ENCODE data around the gene ZMIZ2.
A peak's percentile ranks its signal among the peaks of the same experiment; 100 is the strongest.

ZMIZ2 gene

DNA sequence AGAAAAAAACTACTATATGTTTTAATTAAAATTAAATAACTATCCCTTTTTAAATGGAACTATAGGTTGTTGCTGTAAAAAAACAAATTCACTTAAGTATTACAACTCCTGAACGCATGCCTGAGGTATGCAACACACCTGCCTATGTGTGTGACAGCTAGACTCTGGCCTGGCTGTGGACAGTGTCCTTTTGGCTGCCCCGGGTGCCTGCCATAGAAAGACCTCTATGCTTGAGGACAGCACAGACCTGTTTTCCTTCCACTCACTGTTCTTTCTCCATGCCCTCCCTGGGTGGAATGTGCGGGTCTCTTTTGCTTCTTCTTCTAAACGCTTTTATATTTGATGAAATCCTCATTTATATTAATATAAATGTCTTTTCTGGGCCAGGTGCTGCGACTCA lies 41.3 kb downstream of the ZMIZ2 start:
- H3K9ac ChIP-seq (ENCODE audit: low read depth in 1 of 2, low read length in 2 of 2) = no peak overlapping the region
- no peaks in the 10 kb centered on the region for H3K36me3 ChIP-seq (ENCODE audit: control insufficient read depth in 2 of 2, insufficient read depth in 2 of 2, low read length in 2 of 2)
- no peak overlapping the region for H3K4me3 ChIP-seq (ENCODE audit: low read length in 2 of 2)
- no peaks in the 10 kb centered on the region for H3K9me3 ChIP-seq (ENCODE audit: control insufficient read depth in 2 of 2, low read length in 2 of 2)
- no peak overlapping the region for H3K27ac ChIP-seq (ENCODE audit: low read depth in 2 of 2, low read length in 2 of 2)
- H3K27me3 ChIP-seq (ENCODE audit: control insufficient read depth in 2 of 2, insufficient read depth in 2 of 2, low read length in 2 of 2) = no peaks in the 10 kb centered on the region
- no peaks in the 10 kb centered on the region for H3K4me1 ChIP-seq (ENCODE audit: control insufficient read depth in 2 of 2, insufficient read depth in 2 of 2, low read length in 2 of 2)

GRCh38 chr7:44791278-44792219 lies 42.9 kb downstream of the ZMIZ2 start:
- Histone ChIP-seq H3K9ac (ENCODE audit: low read depth in 1 of 2, low read length in 2 of 2) (no peak overlapping the region), H3K4me3 (ENCODE audit: low read length in 2 of 2) (no peak overlapping the region), H3K27ac (ENCODE audit: low read depth in 2 of 2, low read length in 2 of 2) (peak overlapping the region in 1 of 2 donors; percentile 37), H3K4me1 (ENCODE audit: control insufficient read depth in 2 of 2, insufficient read depth in 2 of 2, low read length in 2 of 2) (peaks cover 0 to 4% of the 10 kb centered on the region in 2 donors), H3K27me3 (ENCODE audit: control insufficient read depth in 2 of 2, insufficient read depth in 2 of 2, low read length in 2 of 2) (no peaks in the 10 kb centered on the region), H3K36me3 (ENCODE audit: control insufficient read depth in 2 of 2, insufficient read depth in 2 of 2, low read length in 2 of 2) (no peaks in the 10 kb centered on the region), H3K9me3 (ENCODE audit: control insufficient read depth in 2 of 2, low read length in 2 of 2) (no peaks in the 10 kb centered on the region)

GRCh38 chr7:44793919-44794318 lies 45.3 kb downstream of the ZMIZ2 start:
- no peaks in the 10 kb centered on the region for H3K9me3 ChIP-seq (ENCODE audit: control insufficient read depth in 2 of 2, low read length in 2 of 2)
- no peaks in the 10 kb centered on the region for H3K27me3 ChIP-seq (ENCODE audit: control insufficient read depth in 2 of 2, insufficient read depth in 2 of 2, low read length in 2 of 2)
- peaks cover 0 to 4% of the 10 kb centered on the region in 2 donors for H3K36me3 ChIP-seq (ENCODE audit: control insufficient read depth in 2 of 2, insufficient read depth in 2 of 2, low read length in 2 of 2)
- H3K4me1 ChIP-seq (ENCODE audit: control insufficient read depth in 2 of 2, insufficient read depth in 2 of 2, low read length in 2 of 2) = peaks cover 10 to 15% of the 10 kb centered on the region in 2 donors
- H3K9ac ChIP-seq (ENCODE audit: low read depth in 1 of 2, low read length in 2 of 2) = no peak overlapping the region
- no peak overlapping the region for H3K4me3 ChIP-seq (ENCODE audit: low read length in 2 of 2)
- no peak overlapping the region for H3K27ac ChIP-seq (ENCODE audit: low read depth in 2 of 2, low read length in 2 of 2)

DNA sequence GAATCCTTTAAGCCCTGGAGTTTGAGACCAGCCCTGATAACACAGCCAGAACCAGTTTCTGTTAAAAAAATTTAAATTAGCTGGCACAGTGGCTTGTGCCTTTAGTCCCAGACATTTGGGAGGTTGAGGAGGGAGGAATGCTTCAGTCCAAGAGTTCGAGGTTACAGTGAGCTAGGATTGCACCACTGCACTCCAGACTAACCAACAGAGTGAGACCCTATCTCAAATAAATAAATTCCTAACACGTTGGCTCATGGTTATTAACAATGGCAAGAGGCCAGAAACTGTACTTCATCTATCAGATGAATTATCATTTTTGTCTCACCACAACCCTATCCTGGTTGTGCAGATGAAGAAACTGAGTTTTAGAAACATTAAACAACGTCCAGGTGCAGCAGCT lies 45.7 kb downstream of the ZMIZ2 start:
- H3K27ac ChIP-seq (ENCODE audit: low read depth in 2 of 2, low read length in 2 of 2) = no peak overlapping the region

DNA sequence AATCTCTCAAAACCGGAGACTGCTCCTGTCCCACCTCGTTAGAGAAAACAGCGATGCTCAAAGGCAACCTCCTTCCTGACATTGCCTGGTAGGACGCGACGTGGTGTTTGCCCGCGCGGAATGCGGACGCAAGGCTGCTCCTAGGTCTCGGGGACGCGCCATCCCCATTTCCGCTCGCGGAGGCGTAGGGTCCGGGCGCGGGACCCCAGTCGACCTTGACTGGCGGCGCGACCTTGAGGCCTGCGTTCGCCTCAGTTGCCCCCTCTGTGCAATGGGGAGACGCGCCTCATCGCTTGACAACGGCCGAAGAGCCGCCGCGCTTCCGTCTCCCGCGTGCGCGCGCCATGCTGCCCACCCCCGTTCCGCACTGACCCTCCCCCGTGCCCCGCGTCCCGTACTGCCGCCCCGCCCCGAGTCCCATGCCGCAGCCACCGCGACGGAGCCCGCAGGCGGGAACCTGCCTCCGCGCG lies 47.4 kb downstream of the ZMIZ2 start:
- H3K27ac ChIP-seq (ENCODE audit: low read depth in 2 of 2, low read length in 2 of 2) = peak overlapping the region; percentile 98
- H3K4me1 ChIP-seq (ENCODE audit: control insufficient read depth in 2 of 2, insufficient read depth in 2 of 2, low read length in 2 of 2) = peaks cover 12 to 17% of the 10 kb centered on the region in 2 donors

More for the DNA sequence above, 45.7 kb downstream of the ZMIZ2 start:
- Histone ChIP-seq H3K36me3 (ENCODE audit: control insufficient read depth in 2 of 2, insufficient read depth in 2 of 2, low read length in 2 of 2) (peaks cover under 1 to 8% of the 10 kb centered on the region in 2 donors), H3K9me3 (ENCODE audit: control insufficient read depth in 2 of 2, low read length in 2 of 2) (no peaks in the 10 kb centered on the region), H3K27me3 (ENCODE audit: control insufficient read depth in 2 of 2, insufficient read depth in 2 of 2, low read length in 2 of 2) (no peaks in the 10 kb centered on the region), H3K4me3 (ENCODE audit: low read length in 2 of 2) (no peak overlapping the region), H3K4me1 (ENCODE audit: control insufficient read depth in 2 of 2, insufficient read depth in 2 of 2, low read length in 2 of 2) (peaks cover 12 to 17% of the 10 kb centered on the region in 2 donors), H3K9ac (ENCODE audit: low read depth in 1 of 2, low read length in 2 of 2) (no peak overlapping the region)

GRCh38 chr7:44796504-44797328 lies 48.1 kb downstream of the ZMIZ2 start, which contains the start of gene PPIA:
PPIA (plus strand) TSS chr7:44796681; CDS start chr7:44796725, 44 bp downstream.
- H3K4me1 ChIP-seq (ENCODE audit: control insufficient read depth in 2 of 2, insufficient read depth in 2 of 2, low read length in 2 of 2) = peaks cover 12 to 17% of the 10 kb centered on the region in 2 donors
- peaks cover 17 to 25% of the 10 kb centered on the region in 2 donors for H3K36me3 ChIP-seq (ENCODE audit: control insufficient read depth in 2 of 2, insufficient read depth in 2 of 2, low read length in 2 of 2)
- H3K27me3 ChIP-seq (ENCODE audit: control insufficient read depth in 2 of 2, insufficient read depth in 2 of 2, low read length in 2 of 2) = no peaks in the 10 kb centered on the region
- peak within 1 kb of the TSS; percentile 78 to 96 for H3K4me3 ChIP-seq (ENCODE audit: low read length in 2 of 2)
- no peaks in the 10 kb centered on the region for H3K9me3 ChIP-seq (ENCODE audit: control insufficient read depth in 2 of 2, low read length in 2 of 2)
- H3K9ac ChIP-seq (ENCODE audit: low read depth in 1 of 2, low read length in 2 of 2) = peak within 1 kb of the TSS; percentile 94 to 99
- peak within 1 kb of the TSS; percentile 98 for H3K27ac ChIP-seq (ENCODE audit: low read depth in 2 of 2, low read length in 2 of 2)

More for the DNA sequence above, 47.4 kb downstream of the ZMIZ2 start:
- Histone ChIP-seq H3K4me3 (ENCODE audit: low read length in 2 of 2) (peak overlapping the region; percentile 78 to 96), H3K27me3 (ENCODE audit: control insufficient read depth in 2 of 2, insufficient read depth in 2 of 2, low read length in 2 of 2) (no peaks in the 10 kb centered on the region), H3K9ac (ENCODE audit: low read depth in 1 of 2, low read length in 2 of 2) (peak overlapping the region; percentile 85 to 99), H3K36me3 (ENCODE audit: control insufficient read depth in 2 of 2, insufficient read depth in 2 of 2, low read length in 2 of 2) (peaks cover 13 to 21% of the 10 kb centered on the region in 2 donors), H3K9me3 (ENCODE audit: control insufficient read depth in 2 of 2, low read length in 2 of 2) (no peaks in the 10 kb centered on the region)

- Histone ChIP-seq H3K9ac (ENCODE audit: low read depth in 1 of 2, low read length in 2 of 2) (peak overlapping the region; percentile 94 to 99), H3K4me1 (ENCODE audit: control insufficient read depth in 2 of 2, insufficient read depth in 2 of 2, low read length in 2 of 2) (peaks cover 12 to 17% of the 10 kb centered on the region in 2 donors), H3K27ac (ENCODE audit: low read depth in 2 of 2, low read length in 2 of 2) (peak overlapping the region; percentile 98), H3K27me3 (ENCODE audit: control insufficient read depth in 2 of 2, insufficient read depth in 2 of 2, low read length in 2 of 2) (no peaks in the 10 kb centered on the region), H3K36me3 (ENCODE audit: control insufficient read depth in 2 of 2, insufficient read depth in 2 of 2, low read length in 2 of 2) (peaks cover 25 to 32% of the 10 kb centered on the region in 2 donors), H3K9me3 (ENCODE audit: control insufficient read depth in 2 of 2, low read length in 2 of 2) (no peaks in the 10 kb centered on the region), H3K4me3 (ENCODE audit: low read length in 2 of 2) (peak overlapping the region; percentile 78 to 96)
Observed at GRCh38 chr7:44797329-44798258, 48.9 kb downstream of the ZMIZ2 start.

- Histone ChIP-seq H3K9ac (ENCODE audit: low read depth in 1 of 2, low read length in 2 of 2) (peak overlapping the region in 1 of 2 donors; percentile 32), H3K36me3 (ENCODE audit: control insufficient read depth in 2 of 2, insufficient read depth in 2 of 2, low read length in 2 of 2) (peaks cover 37 to 43% of the 10 kb centered on the region in 2 donors), H3K27ac (ENCODE audit: low read depth in 2 of 2, low read length in 2 of 2) (no peak overlapping the region)
Observed at GRCh38 chr7:44798649-44799305, 50.1 kb downstream of the ZMIZ2 start.

GRCh38 chr7:44799939-44800338 lies 51.3 kb downstream of the ZMIZ2 start:
- H3K4me1 ChIP-seq (ENCODE audit: control insufficient read depth in 2 of 2, insufficient read depth in 2 of 2, low read length in 2 of 2) = peaks cover 12 to 17% of the 10 kb centered on the region in 2 donors
- H3K27me3 ChIP-seq (ENCODE audit: control insufficient read depth in 2 of 2, insufficient read depth in 2 of 2, low read length in 2 of 2) = no peaks in the 10 kb centered on the region
- no peaks in the 10 kb centered on the region for H3K9me3 ChIP-seq (ENCODE audit: control insufficient read depth in 2 of 2, low read length in 2 of 2)
- no peak overlapping the region for H3K4me3 ChIP-seq (ENCODE audit: low read length in 2 of 2)
- H3K27ac ChIP-seq (ENCODE audit: low read depth in 2 of 2, low read length in 2 of 2) = no peak overlapping the region
- H3K9ac ChIP-seq (ENCODE audit: low read depth in 1 of 2, low read length in 2 of 2) = no peak overlapping the region
- H3K36me3 ChIP-seq (ENCODE audit: control insufficient read depth in 2 of 2, insufficient read depth in 2 of 2, low read length in 2 of 2) = peaks cover 37 to 47% of the 10 kb centered on the region in 2 donors

More at GRCh38 chr7:44798649-44799305, 50.1 kb downstream of the ZMIZ2 start:
- Histone ChIP-seq H3K27me3 (ENCODE audit: control insufficient read depth in 2 of 2, insufficient read depth in 2 of 2, low read length in 2 of 2) (no peaks in the 10 kb centered on the region), H3K4me1 (ENCODE audit: control insufficient read depth in 2 of 2, insufficient read depth in 2 of 2, low read length in 2 of 2) (peaks cover 12 to 17% of the 10 kb centered on the region in 2 donors), H3K4me3 (ENCODE audit: low read length in 2 of 2) (peak overlapping the region; percentile 29 to 96), H3K9me3 (ENCODE audit: control insufficient read depth in 2 of 2, low read length in 2 of 2) (no peaks in the 10 kb centered on the region)
